SU-DHL-6 (cell line): ENCODE data around the gene MAPKBP1.

Experiments used
- H2AFZ ChIP-seq: fragments of 200-600 bp; sonication (generic); 2 replicates; pipeline ENCODE4 v1.6.1; 2014; ENCODE audit warnings: low read depth, mild to moderate bottlenecking, moderate library complexity, mixed read lengths, antibody characterized with exemption, low read length; ENCODE audit not compliant: severe bottlenecking
- H3F3A ChIP-seq: fragments of 200-600 bp; shearing (Covaris generic); 2 replicates; pipeline ENCODE4 v1.6.0; 2016; ENCODE audit warnings: antibody characterized with exemption, mild to moderate bottlenecking; ENCODE audit not compliant: insufficient read depth
- H3K27ac ChIP-seq: fragments of 200-600 bp; sonication (generic); 2 replicates; pipeline ENCODE4 v1.5.1; 2016; ENCODE audit warnings: low read depth, mild to moderate bottlenecking, low read length, moderate library complexity, mixed read lengths
- H3K27me3 ChIP-seq: fragments of 200-600 bp; sonication (generic), shearing (Covaris generic); 2 replicates; pipeline ENCODE4 v1.6.0; 2014; ENCODE audit warnings: mild to moderate bottlenecking, low read length
- H3K36me3 ChIP-seq: fragments of 200-600 bp; sonication (generic); 2 replicates; pipeline ENCODE4 v1.6.1; 2014; ENCODE audit warnings: mild to moderate bottlenecking, low read length, mixed read lengths
- H3K4me2 ChIP-seq: fragments of 300-600, 200-600 bp; shearing (Covaris generic), sonication (generic); 2 replicates; pipeline ENCODE4 v1.6.0; 2014; ENCODE audit warnings: low read length, low read depth, mild to moderate bottlenecking; ENCODE audit not compliant: poor library complexity, severe bottlenecking
- H3K4me3 ChIP-seq: fragments of 200-600 bp; sonication (generic); 2 replicates; pipeline ENCODE4 v1.5.1; 2014; ENCODE audit warnings: antibody characterized with exemption, low read length, mild to moderate bottlenecking, mixed read lengths; ENCODE audit not compliant: insufficient read depth, poor library complexity, severe bottlenecking
- H3K79me2 ChIP-seq: fragments of 200-600 bp; sonication (generic); 2 replicates; pipeline ENCODE4 v1.6.1; 2014; ENCODE audit warnings: mild to moderate bottlenecking, low read length, moderate library complexity; ENCODE audit not compliant: insufficient read depth
- H3K9ac ChIP-seq: fragments of 200-600 bp; sonication (generic); 2 replicates; pipeline ENCODE4 v1.7.0; 2014; ENCODE audit warnings: mild to moderate bottlenecking, low read length
- H3K9me2 ChIP-seq: fragments of 200-600 bp; sonication (generic); replicated peaks from 2 replicates; pipeline ENCODE4 v1.6.1; 2014; ENCODE audit warnings: low read length; ENCODE audit not compliant: insufficient read depth
- H3K9me3 ChIP-seq: fragments of 200-600 bp; sonication (generic); 2 replicates; pipeline ENCODE4 v1.6.1; 2014; ENCODE audit warnings: low read length, mixed read lengths; ENCODE audit not compliant: insufficient read depth
- H4K20me1 ChIP-seq: fragments of 200-600 bp; sonication (generic); 2 replicates; pipeline ENCODE4 v1.6.1; 2014; ENCODE audit warnings: low read depth, mild to moderate bottlenecking, antibody characterized with exemption, low read length, moderate library complexity, mixed read lengths
- EZH2phosphoT487 ChIP-seq: fragments of 200-600 bp; sonication (generic), shearing (Covaris generic); conservative IDR thresholded peaks from 2 replicates; pipeline ENCODE4 v1.6.1; 2018; ENCODE audit warnings: mild to moderate bottlenecking, antibody characterized with exemption, low read length, moderate library complexity, mixed read lengths
- TF ChIP-seq, protein P1 (sequence below): fragments of 200-600 bp; sonication (generic); IDR thresholded peaks from one replicate; pipeline ENCODE4 v1.5.1; 2017; ENCODE audit warnings: antibody characterized with exemption, mild to moderate bottlenecking, low read length, moderate library complexity; ENCODE audit not compliant: insufficient read depth, poor library complexity, severe bottlenecking

MAPKBP1 gene

GRCh38 chr15:41773332-41773728, 954 bp upstream of the MAPKBP1 start:
- TF ChIP-seq, protein P1, sequence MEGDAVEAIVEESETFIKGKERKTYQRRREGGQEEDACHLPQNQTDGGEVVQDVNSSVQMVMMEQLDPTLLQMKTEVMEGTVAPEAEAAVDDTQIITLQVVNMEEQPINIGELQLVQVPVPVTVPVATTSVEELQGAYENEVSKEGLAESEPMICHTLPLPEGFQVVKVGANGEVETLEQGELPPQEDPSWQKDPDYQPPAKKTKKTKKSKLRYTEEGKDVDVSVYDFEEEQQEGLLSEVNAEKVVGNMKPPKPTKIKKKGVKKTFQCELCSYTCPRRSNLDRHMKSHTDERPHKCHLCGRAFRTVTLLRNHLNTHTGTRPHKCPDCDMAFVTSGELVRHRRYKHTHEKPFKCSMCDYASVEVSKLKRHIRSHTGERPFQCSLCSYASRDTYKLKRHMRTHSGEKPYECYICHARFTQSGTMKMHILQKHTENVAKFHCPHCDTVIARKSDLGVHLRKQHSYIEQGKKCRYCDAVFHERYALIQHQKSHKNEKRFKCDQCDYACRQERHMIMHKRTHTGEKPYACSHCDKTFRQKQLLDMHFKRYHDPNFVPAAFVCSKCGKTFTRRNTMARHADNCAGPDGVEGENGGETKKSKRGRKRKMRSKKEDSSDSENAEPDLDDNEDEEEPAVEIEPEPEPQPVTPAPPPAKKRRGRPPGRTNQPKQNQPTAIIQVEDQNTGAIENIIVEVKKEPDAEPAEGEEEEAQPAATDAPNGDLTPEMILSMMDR = no peak
- TF ChIP-seq EZH2phosphoT487 = no peak
- H3K36me3 ChIP-seq = no peaks in the 10 kb centered on the region
- peaks cover 18% of the 10 kb centered on the region for H3F3A ChIP-seq
- H3K27me3 ChIP-seq = no peaks in the 10 kb centered on the region
- no peaks in the 10 kb centered on the region for H3K9me3 ChIP-seq
- H3K9me2 ChIP-seq = no peaks in the 10 kb centered on the region
- H3K27ac ChIP-seq = peak overlapping the region; percentile 97
- no peaks in the 10 kb centered on the region for H4K20me1 ChIP-seq
- peak overlapping the region; percentile 95 for H2AFZ ChIP-seq
- H3K4me3 ChIP-seq = peak overlapping the region; percentile 56
- peak overlapping the region; percentile 78 for H3K9ac ChIP-seq
- H3K4me2 ChIP-seq = peak overlapping the region; percentile 91
- H3K79me2 ChIP-seq = no peaks in the 10 kb centered on the region

DNA sequence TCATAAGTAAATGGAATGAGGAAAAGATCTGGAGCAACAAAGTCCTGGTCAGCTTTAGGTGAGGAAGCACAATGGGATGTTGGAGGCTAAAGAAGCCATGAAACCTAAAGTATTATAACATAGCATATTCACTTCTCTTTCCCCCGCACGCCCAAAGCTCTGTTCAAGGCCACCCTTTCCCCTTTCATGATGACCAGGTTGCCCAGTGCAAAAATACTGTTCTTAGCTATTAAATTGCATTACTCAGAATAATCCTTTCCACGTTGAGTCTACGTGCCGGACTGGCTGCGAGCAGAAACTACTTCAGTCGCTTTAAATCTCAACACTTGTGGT, 589 bp upstream of the MAPKBP1 start:
- Histone ChIP-seq H3K27me3 (no peaks in the 10 kb centered on the region), H3K79me2 (no peaks in the 10 kb centered on the region), H4K20me1 (no peaks in the 10 kb centered on the region), H3K27ac (peak overlapping the region; percentile 97), H3K9ac (peak overlapping the region; percentile 78), H3K36me3 (no peaks in the 10 kb centered on the region), H3K4me2 (peak overlapping the region; percentile 91), H2AFZ (peak overlapping the region; percentile 95), H3F3A (peaks cover 18% of the 10 kb centered on the region), H3K4me3 (peak overlapping the region; percentile 56), H3K9me3 (no peaks in the 10 kb centered on the region), H3K9me2 (no peaks in the 10 kb centered on the region)
- TF ChIP-seq, protein P1 = no peak
- no peak for TF ChIP-seq EZH2phosphoT487

- Histone ChIP-seq H3K79me2 (no peaks in the 10 kb centered on the region), H3K9me2 (no peaks in the 10 kb centered on the region), H3K9me3 (no peaks in the 10 kb centered on the region), H3F3A (peaks cover 17% of the 10 kb centered on the region), H2AFZ (peak overlapping the region; percentile 65), H3K4me2 (peak overlapping the region; percentile 91), H3K36me3 (no peaks in the 10 kb centered on the region), H4K20me1 (no peaks in the 10 kb centered on the region), H3K4me3 (peak overlapping the region; percentile 71), H3K27ac (peak overlapping the region; percentile 97), H3K9ac (peak overlapping the region; percentile 78), H3K27me3 (no peaks in the 10 kb centered on the region)
- TF ChIP-seq EZH2phosphoT487 = no peak
- TF ChIP-seq, protein P1 = no peak
These were observed 666 bp downstream of the MAPKBP1 start for GRCh38 chr15:41774882-41775417.
